NB4 (cell line): ENCODE data around the gene TTC33.

Experiments used
- CTCF ChIP-seq: IDR thresholded peaks from one replicate; pipeline ENCODE4 v1.5.1; 2012; ENCODE audit warnings: low read depth, low read length
- MAX ChIP-seq: IDR thresholded peaks from 2 replicates; pipeline ENCODE4 v1.6.1; 2011; ENCODE audit warnings: low read depth, low read length
- MYC ChIP-seq: IDR thresholded peaks from 2 replicates; pipeline ENCODE4 v1.6.1; 2011; ENCODE audit warnings: low read depth, low read length
- POLR2A ChIP-seq: IDR thresholded peaks from 2 replicates; pipeline ENCODE4 v1.6.1; 2011; ENCODE audit warnings: mild to moderate bottlenecking; ENCODE audit not compliant: insufficient read length; ENCODE audit errors: extremely low read depth

GRCh38 chr5:40779561-40779960 lies 23.8 kb upstream of the TTC33 start:
- TF ChIP-seq MAX (no peak), MYC (no peak), CTCF (no peak), POLR2A (no peak)
